Panc1 (cell line): ENCODE measurements around the gene CCDC57. TPM values are rescaled to one million over a fixed set of nuclear protein-coding genes. Genes with fewer than 3 reads are reported as not detected.
A peak's percentile ranks its signal among the peaks of the same experiment; 100 is the strongest.

ENCODE experiments used
- ATAC-seq: fragments of 200-7000 bp; cut with Tn5 transposase; 2 replicates; pipeline ENCODE4 v1.9.1; 2020; ENCODE audit warnings: mild to moderate bottlenecking, moderate library complexity
- BruUV-seq: library from RNA; stranded (reverse); fragments of 400-500 nt; replicated peaks from 2 replicates; lab custom pipeline; 2021; lab: Mats Ljungman, UMichigan
- CTCF ChIA-PET: fragments of 300-600 bp; sonication (Branson Sonifier 250); formaldehyde crosslinking; loops from one replicate; lab custom pipeline; 2022; ENCODE audit warnings: antibody characterized with exemption; lab: Charles Lee
- POLR2A ChIA-PET: fragments of 300-600 bp; sonication (Branson Sonifier 250); formaldehyde crosslinking; loops from one replicate; lab custom pipeline; 2022; ENCODE audit warnings: antibody characterized with exemption; lab: Charles Lee
- DNase-seq: peaks from one replicate; pipeline ENCODE4 v3.0.0-alpha.2; 2010; ENCODE audit warnings: low read depth, low spot score
- H3K27ac ChIP-seq: 2 replicates; pipeline ENCODE4 v1.5.1; 2011; ENCODE audit warnings: mild to moderate bottlenecking, low read length, inconsistent platforms
- H3K27me3 ChIP-seq: fragments of 200-500 bp; sonication (Bioruptor generic); 2 replicates; pipeline ENCODE4 v1.6.0; 2014; ENCODE audit warnings: low read length, inconsistent platforms; ENCODE audit not compliant: control insufficient read depth, insufficient read depth
- H3K36me3 ChIP-seq: fragments of 200-500 bp; sonication (Bioruptor generic); 2 replicates; pipeline ENCODE4 v1.5.1; 2014; ENCODE audit warnings: inconsistent platforms, mild to moderate bottlenecking, low read length, moderate library complexity; ENCODE audit not compliant: control insufficient read depth, insufficient read depth
- H3K4me1 ChIP-seq: 2 replicates; pipeline ENCODE4 v1.5.1; 2011; ENCODE audit warnings: inconsistent platforms, mild to moderate bottlenecking, low read length, moderate library complexity; ENCODE audit not compliant: control insufficient read depth, insufficient read depth
- H3K4me3 ChIP-seq, 2 experiments: 2 replicates each; pipeline ENCODE4 v1.5.1; 2011 to 2012; ENCODE audit warnings: low read depth in 2 of 2, low read length in 2 of 2, mild to moderate bottlenecking in 2 of 2, inconsistent platforms in 1 of 2, moderate library complexity in 1 of 2
- H3K9me3 ChIP-seq: fragments of 200-500 bp; sonication (Bioruptor generic); 2 replicates; pipeline ENCODE4 v1.5.1; 2014; ENCODE audit warnings: low read depth, mild to moderate bottlenecking, inconsistent platforms, low read length, moderate library complexity; ENCODE audit not compliant: control insufficient read depth, insufficient read depth
- POLR2AphosphoS5 ChIP-seq: IDR thresholded peaks from 2 replicates; pipeline ENCODE4 v1.6.1; 2012; ENCODE audit warnings: mild to moderate bottlenecking, low read depth, low read length, moderate library complexity
- SIN3A ChIP-seq: IDR thresholded peaks from 2 replicates; pipeline ENCODE4 v1.6.1; 2012; ENCODE audit warnings: low read depth, mild to moderate bottlenecking, low read length, moderate library complexity, borderline replicate concordance; ENCODE audit not compliant: insufficient read depth
- TCF7L2 ChIP-seq: IDR thresholded peaks from 2 replicates; pipeline ENCODE4 v1.6.1; 2011; ENCODE audit warnings: mild to moderate bottlenecking, low read depth, low read length, inconsistent platforms
- in situ Hi-C: cut with HindIII; loops from 2 replicates; pipeline ENCODE4 v1.10.0; 2016; ENCODE audit warnings: low sequenced_read_pairs, low pct_unique_long_range_greater_than_20kb
- intact Hi-C: fragments of 100-400 bp; cut with micrococcal nuclease; formaldehyde crosslinking; loops from one replicate; pipeline ENCODE4 v1.10.0; 2022; ENCODE audit not compliant: unreplicated experiment
- total RNA-seq: library from RNA; stranded (reverse); gene quantifications from one replicate; pipeline ENCODE4 v1.2.1, GENCODE V29; 2021; ENCODE audit not compliant: unreplicated experiment
- TF ChIP-seq, protein P1 (sequence below), 2 experiments: IDR thresholded peaks; 2 replicates each; pipeline ENCODE4 v1.6.1; 2011 to 2012; ENCODE audit warnings: low read depth in 2 of 2, control low read depth in 1 of 2, low read length in 1 of 2, mild to moderate bottlenecking in 1 of 2, moderate library complexity in 1 of 2; ENCODE audit not compliant: insufficient read depth in 1 of 2
- TF ChIP-seq, protein P2 (sequence below): fragments of 450-650 bp; IDR thresholded peaks from 2 replicates; pipeline ENCODE4 v1.5.1; 2017; ENCODE audit warnings: mild to moderate bottlenecking

Gene CCDC57
- total RNA-seq, 1 experiment from 2014 or later: 63.6 TPM

DNA sequence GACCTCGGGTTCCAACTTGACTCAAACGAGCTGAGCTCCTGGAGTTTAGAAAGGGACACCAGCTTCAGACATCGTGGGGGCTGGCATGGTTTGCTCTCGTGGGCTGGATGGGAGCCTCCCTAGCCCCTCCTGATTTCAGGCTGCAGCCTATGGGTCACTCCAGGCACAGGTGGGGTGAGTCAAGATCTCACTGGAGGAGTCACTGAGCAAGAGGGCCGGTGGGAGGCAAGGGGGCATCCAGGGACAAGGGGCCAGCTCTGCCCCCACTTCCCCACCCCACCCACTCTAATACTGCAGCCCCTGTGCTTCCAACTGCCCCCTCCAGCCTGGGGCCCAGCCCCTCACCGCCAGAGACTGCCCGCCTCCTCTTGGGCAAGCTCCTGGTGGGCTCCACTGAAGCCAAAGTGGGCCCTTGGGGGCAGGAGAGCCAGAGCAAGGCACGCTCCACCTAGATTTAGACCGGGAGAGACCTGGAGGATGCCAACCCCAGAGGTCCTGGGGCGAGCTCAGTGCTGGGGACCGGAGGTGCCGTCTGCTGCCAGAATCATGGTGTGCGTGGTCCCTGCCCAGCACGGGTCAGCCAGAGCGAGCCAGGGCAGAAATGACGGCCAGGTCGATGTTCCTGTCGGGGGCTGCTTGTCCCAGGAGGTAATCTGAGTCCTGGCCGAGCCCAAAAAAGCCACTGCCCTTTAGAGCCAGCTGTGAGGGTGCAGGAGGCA, 22.6 kb upstream of the CCDC57 start:
- intact Hi-C loops: loop anchor here (10.0 kb wide), 1 partner anchor 130 kb away; no protein-coding TSS in a partner anchor
- POLR2A ChIA-PET: interaction anchor here (0.5 kb wide), 2 partner anchors 30 to 251 kb away, joined by 4 to 5 read pairs; no protein-coding TSS in a partner anchor
- H3K9me3 ChIP-seq: no peaks in the 10 kb centered on the region
- H3K36me3 ChIP-seq: peaks cover 4% of the 10 kb centered on the region
- CTCF ChIA-PET: no interaction called here
- BruUV-seq: no TSS peak
- ATAC-seq (no peak), DNase-seq (no peak)
- peaks cover 83% of the 10 kb centered on the region for H3K4me1 ChIP-seq
- H3K27me3 ChIP-seq: no peaks in the 10 kb centered on the region
- TF ChIP-seq POLR2AphosphoS5 (0 out of 2 replicates have a peak, but pooled peaks have one; percentile 5), SIN3A (no peak)
- in situ Hi-C loops: no loop called here
- H3K4me3 ChIP-seq: peak overlapping the region in 1 of 2 experiments; percentile 24; a peak in 2 of 4 replicates
- H3K27ac ChIP-seq: peak overlapping the region; percentile 94

DNA sequence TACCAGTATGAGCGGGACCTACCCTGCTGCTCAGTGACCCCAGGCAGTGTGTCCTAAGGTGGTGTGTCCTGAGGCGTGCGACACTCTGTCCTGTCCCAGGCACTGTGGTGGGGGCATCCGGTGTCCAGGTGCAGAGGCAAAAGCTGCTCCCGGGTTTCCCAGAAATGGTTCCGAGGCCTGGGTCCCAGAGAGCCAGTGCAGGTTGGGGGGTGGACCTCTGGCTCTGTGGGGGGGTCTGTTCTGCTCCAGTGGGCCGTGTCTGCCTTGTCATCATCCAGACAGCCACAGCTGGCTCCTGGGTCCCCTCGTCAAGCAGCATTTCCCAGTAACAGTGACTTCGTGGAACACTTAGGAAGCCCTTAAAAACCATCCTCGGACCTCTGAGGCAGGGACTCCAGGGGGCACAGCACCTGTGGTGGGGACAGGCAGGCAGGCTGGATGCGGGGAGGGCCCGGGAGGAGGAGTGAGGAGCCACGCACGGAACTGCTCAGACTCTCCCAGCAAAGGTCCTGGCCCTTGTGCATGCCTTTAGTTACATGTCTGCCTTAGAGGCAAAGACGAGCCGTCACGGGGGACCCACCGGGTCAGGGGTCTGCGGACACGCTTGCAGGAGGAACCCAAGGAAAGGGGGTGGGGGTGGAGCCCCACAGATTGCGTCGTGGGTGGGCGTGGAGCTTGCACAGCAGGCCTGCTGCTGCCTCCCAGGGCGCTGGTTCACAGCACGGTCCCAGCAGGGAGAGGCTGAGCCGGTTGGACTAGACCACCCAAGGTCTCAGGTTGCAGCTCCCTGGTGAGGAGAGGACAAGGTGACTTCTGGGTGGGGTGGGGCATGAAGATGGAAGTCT, 21.8 kb upstream of the CCDC57 start:
- 0 out of 2 replicates have a peak, but pooled peaks have one; percentile 20 for TF ChIP-seq POLR2AphosphoS5
- TF ChIP-seq SIN3A: no peak
- TF ChIP-seq, protein P1, sequence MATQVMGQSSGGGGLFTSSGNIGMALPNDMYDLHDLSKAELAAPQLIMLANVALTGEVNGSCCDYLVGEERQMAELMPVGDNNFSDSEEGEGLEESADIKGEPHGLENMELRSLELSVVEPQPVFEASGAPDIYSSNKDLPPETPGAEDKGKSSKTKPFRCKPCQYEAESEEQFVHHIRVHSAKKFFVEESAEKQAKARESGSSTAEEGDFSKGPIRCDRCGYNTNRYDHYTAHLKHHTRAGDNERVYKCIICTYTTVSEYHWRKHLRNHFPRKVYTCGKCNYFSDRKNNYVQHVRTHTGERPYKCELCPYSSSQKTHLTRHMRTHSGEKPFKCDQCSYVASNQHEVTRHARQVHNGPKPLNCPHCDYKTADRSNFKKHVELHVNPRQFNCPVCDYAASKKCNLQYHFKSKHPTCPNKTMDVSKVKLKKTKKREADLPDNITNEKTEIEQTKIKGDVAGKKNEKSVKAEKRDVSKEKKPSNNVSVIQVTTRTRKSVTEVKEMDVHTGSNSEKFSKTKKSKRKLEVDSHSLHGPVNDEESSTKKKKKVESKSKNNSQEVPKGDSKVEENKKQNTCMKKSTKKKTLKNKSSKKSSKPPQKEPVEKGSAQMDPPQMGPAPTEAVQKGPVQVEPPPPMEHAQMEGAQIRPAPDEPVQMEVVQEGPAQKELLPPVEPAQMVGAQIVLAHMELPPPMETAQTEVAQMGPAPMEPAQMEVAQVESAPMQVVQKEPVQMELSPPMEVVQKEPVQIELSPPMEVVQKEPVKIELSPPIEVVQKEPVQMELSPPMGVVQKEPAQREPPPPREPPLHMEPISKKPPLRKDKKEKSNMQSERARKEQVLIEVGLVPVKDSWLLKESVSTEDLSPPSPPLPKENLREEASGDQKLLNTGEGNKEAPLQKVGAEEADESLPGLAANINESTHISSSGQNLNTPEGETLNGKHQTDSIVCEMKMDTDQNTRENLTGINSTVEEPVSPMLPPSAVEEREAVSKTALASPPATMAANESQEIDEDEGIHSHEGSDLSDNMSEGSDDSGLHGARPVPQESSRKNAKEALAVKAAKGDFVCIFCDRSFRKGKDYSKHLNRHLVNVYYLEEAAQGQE (IDR thresholded peaks at IDR 0.05; ENCODE audit: insufficient read depth in 1 of 2, low read depth in 2 of 2, low read length in 1 of 2): no peak
- no peak for TF ChIP-seq TCF7L2
- TF ChIP-seq, protein P2, sequence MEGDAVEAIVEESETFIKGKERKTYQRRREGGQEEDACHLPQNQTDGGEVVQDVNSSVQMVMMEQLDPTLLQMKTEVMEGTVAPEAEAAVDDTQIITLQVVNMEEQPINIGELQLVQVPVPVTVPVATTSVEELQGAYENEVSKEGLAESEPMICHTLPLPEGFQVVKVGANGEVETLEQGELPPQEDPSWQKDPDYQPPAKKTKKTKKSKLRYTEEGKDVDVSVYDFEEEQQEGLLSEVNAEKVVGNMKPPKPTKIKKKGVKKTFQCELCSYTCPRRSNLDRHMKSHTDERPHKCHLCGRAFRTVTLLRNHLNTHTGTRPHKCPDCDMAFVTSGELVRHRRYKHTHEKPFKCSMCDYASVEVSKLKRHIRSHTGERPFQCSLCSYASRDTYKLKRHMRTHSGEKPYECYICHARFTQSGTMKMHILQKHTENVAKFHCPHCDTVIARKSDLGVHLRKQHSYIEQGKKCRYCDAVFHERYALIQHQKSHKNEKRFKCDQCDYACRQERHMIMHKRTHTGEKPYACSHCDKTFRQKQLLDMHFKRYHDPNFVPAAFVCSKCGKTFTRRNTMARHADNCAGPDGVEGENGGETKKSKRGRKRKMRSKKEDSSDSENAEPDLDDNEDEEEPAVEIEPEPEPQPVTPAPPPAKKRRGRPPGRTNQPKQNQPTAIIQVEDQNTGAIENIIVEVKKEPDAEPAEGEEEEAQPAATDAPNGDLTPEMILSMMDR: no peak
- CTCF ChIA-PET: interaction anchor here (0.6 kb wide), 2 partner anchors 39 to 290 kb away, joined by 3 read pairs; no protein-coding TSS in a partner anchor
- peak overlapping the region in 1 of 2 experiments; percentile 24; a peak in 3 of 4 replicates for H3K4me3 ChIP-seq
- TSS peak; percentile 12 for BruUV-seq
- POLR2A ChIA-PET: no interaction called here
- H3K36me3 ChIP-seq: peaks cover 12% of the 10 kb centered on the region
- ATAC-seq: no peak
- in situ Hi-C loops (no loop called here), intact Hi-C loops (loop anchor here (10.0 kb wide), 1 partner anchor 130 kb away; no protein-coding TSS in a partner anchor)
- H3K4me1 ChIP-seq: peaks cover 75% of the 10 kb centered on the region
- H3K27me3 ChIP-seq: no peaks in the 10 kb centered on the region
- DNase-seq: no peak
- peak overlapping the region; percentile 94 for H3K27ac ChIP-seq
- no peaks in the 10 kb centered on the region for H3K9me3 ChIP-seq
